Cardiac fibroblast (primary cell): ENCODE measurements around the gene GRIK2.
A peak's percentile ranks its signal among the peaks of the same experiment; 100 is the strongest.

Source experiments
- DNase-seq, 2 donors: peaks; one replicate each; pipeline versions ENCODE4 v3.0.0 to v3.0.0-alpha.2; 2010; ENCODE audit warnings: low read depth in 2 of 2
- H3K4me3 ChIP-seq, 2 donors: replicated peaks in 1 of 2; 1 replicate in 1 of 2; 2 replicates in 1 of 2; pipeline ENCODE4 v1.5.1; 2011; ENCODE audit warnings: low read depth in 2 of 2, low read length in 2 of 2, mild to moderate bottlenecking in 2 of 2, moderate library complexity in 1 of 2
- CTCF ChIP-seq: IDR thresholded peaks from one replicate; pipeline ENCODE4 v1.5.1; 2011; ENCODE audit warnings: low read depth, mild to moderate bottlenecking, low read length, inconsistent platforms

Gene GRIK2

GRCh38 chr6:101394936-101395335, 1.4 kb downstream of the GRIK2 start:
- TF ChIP-seq CTCF = no peak
- DNase-seq = no peak
- H3K4me3 ChIP-seq = no peak overlapping the region

- DNase-seq = peak in 1 of 2 donors; percentile 23
- peak; percentile 6 for TF ChIP-seq CTCF
- H3K4me3 ChIP-seq = no peak overlapping the region
Observed at GRCh38 chr6:101395345-101395744, 1.8 kb downstream of the GRIK2 start.

- DNase-seq = peak; percentile 69 to 72
- no peak overlapping the region for H3K4me3 ChIP-seq
- no peak for TF ChIP-seq CTCF
Observed at GRCh38 chr6:101396548-101397173, 3.2 kb downstream of the GRIK2 start.

GRCh38 chr6:101397199-101397598, 3.7 kb downstream of the GRIK2 start:
- no peak for TF ChIP-seq CTCF
- DNase-seq = peak; percentile 41 to 46
- no peak overlapping the region for H3K4me3 ChIP-seq

- TF ChIP-seq CTCF = no peak
- no peak for DNase-seq
- H3K4me3 ChIP-seq = no peak overlapping the region
Observed at GRCh38 chr6:101398716-101399615, 5.5 kb downstream of the GRIK2 start.

GRCh38 chr6:101399616-101400162, 6.2 kb downstream of the GRIK2 start:
- no peak overlapping the region for H3K4me3 ChIP-seq
- DNase-seq = no peak
- no peak for TF ChIP-seq CTCF
